HG02571 (cell line): ENCODE measurements around the gene S100A7A.

Experiments used
- ATAC-seq: cut with Tn5 transposase; IDR thresholded peaks from one replicate; pipeline ENCODE4 v1.9.1; 2021; ENCODE audit warnings: mild to moderate bottlenecking, moderate library complexity; ENCODE audit not compliant: unreplicated experiment

The S100A7A gene

DNA sequence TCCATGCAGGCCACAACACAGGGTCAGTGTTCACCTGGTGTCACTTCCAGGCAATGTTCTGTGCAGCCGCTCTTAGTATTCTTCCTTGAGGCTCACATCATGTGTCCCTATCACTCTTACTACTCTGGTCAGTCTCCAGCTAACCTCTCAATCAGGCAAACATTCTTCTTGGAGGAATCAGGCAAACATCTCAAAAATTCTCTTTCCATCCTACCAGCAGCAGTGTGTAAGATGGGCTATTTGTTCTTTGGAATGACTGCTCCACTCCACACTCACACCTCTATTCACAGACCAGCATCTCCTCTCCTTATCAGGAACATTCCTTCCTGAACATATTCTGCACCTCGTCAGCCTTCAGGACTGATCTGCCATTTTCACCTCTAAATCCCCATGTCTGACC is 4.0 kb downstream of the S100A7A start:
- no peak for ATAC-seq

DNA sequence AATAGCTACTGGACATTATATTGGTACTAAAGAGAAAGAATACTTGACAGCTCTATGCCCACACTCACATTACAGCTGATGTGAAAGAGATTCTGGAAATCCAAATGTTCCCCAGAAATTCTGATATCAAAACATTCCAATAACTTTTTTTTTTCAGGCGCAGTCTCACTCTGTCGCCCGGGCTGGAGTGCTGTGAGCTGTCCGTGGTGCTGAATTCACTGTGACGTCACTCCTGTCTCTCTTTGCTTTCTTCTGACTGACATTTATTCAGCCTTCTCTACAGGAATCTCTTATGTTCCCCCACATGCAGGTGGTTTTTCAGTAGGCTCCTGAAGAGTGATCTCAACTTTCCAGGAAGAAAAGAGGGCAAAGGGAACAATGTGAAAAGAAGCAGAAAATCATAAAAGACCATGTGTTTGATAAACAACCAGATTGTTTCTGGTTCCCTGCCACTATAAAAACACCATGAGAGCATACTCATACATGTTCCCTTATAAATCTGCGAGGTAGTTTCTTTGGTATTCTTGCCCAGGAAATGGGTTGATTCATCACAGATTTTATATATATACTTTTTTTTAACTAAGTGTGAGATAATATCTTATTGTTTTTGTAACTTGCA is 6.2 kb downstream of the S100A7A start:
- ATAC-seq: no peak

DNA sequence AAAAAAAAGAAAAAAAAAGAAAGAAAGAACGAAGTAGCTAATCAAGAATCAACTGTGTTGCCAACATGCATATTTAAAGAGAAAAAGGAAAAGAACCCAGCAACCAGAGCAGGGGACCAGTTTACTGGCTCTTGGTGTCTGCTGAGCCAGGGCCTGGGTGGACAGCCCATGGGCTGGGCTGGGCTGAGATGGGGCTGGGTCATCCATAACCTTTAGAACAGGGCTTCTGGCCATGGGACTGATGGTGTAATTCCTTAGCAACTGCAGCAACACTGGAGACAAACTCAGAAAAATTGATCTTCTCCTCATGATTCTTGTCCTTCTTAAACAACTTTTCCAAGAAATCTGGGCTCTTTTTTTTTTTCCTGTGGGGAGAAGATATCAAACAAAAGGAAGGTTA is 10.5 kb downstream of the S100A7A start:
- ATAC-seq: no peak

DNA sequence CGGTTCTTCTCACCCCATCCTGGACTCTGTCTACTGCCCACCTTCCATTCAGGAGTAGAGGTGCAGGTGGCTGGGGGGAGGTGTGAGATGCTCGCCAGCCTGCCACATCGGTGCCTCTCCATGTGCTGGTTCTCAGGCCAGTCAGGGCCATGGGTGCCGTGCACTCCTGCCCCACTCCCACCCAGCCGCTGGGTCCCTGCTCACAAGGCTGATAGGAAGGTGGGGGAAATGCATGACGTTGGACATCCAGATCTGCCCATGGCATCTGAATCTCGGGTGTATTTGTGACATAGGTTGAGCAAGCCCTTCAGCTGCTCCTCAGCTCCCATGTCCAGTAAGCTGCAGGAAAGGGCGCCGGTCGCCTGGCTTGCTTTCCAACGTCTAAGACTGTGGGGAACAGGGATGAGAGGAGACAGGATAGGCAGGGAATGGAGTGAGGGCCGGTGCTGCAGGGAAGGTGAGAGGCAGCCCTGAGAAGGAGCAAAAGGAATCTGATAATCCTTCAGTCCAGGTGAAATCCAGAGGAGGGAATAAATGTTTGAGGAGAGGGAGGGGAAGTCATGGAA is 11.8 kb downstream of the S100A7A start:
- no peak for ATAC-seq

DNA sequence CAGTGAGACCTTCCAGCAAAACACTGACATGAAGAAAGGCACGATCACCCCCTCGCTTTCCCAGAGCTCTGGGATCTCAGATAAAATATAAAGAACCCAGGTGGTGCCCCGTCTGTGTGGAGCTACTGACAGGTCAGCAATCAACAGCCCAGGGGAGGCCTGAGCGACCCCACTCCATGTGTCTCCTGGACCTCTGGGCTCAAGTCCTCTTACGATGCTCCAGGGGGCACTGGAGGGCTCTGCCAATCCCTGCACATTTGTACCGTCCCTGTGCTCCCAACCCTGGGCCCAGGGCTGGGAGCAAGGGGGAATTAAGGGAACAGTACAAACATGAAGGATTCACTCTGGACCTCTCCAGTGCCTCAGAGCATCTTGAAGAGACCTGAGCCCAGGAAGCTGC is 12.5 kb downstream of the S100A7A start:
- no peak for ATAC-seq

DNA sequence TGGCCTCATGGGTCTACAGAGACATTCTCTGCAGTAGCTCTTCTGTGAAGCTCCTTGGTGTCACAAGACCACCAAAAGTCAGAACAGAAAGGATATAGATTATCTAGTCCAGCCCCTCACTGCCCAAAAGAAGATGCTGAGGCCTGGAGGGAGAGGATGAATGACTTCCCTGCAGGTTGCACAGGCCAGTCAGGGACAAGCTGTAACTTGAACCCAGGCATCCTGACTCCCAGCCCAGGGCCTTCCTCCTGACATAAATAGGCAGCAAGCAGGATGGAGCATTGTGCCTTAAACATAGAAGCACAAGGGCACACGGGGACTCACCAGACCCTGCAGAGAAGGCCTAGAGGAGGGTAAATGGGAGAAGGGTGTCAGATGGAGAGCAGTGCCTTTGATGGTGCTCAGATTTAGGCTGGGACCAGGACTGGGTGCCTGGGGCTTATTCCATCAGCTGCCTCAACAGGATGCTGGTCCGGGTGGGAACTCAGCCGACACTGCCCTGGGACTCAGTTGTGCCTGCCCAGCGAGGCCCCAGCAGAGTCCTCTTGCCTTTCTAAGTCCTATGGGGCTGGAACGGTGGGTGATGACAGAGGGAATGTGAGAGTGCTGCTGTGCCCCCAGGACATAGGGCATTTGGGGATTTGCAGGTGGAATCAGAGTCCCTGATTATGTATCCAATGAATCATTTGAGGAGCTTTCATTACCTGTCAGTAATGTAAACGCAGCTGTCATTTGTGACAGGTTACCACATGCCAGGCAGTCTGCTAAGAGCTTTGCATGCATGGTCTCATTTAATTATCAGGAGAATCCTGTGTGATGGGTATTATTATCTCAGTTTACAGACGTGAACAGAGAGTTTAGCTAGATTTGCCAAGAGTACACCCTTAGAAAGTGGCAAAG is 13.2 kb downstream of the S100A7A start:
- ATAC-seq: no peak

DNA sequence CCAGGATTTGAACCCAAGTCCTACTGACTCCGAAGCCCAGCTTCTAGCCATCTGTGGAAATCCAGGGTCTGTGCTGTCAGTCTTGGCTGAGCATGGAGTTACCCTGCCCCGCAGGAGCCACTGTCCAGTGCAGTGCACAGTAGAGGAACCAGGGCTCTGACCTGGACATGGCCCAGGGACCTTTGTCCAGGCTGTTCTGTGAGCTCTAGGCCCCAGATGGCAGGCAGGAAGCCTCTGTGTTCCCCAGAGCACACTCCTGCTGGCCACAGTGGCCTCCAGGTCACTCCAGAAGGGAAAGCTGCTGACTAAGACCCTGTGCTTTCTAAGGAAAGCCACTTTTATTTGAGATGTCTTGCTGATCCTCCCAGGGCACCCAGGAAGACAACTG is 13.8 kb downstream of the S100A7A start:
- no peak for ATAC-seq

DNA sequence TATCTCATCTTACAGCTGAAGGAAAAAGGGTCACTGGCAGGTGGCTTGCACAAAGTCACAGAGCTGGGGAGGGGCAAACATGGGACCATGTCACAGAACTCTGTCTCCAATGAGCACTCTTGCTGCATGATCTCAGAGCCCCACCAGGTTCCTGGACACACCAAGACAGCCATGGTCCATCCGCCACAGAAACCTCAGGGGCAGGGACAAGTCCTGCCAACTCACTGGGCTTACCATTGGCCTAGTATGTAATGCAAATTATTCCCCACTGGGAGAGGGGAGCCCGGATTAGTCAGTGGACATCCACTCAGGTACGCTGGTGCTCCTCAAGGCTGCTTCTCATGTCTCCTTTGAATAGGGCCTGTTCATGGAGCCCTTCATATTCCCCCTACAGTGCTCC is 14.2 kb downstream of the S100A7A start:
- ATAC-seq: no peak

DNA sequence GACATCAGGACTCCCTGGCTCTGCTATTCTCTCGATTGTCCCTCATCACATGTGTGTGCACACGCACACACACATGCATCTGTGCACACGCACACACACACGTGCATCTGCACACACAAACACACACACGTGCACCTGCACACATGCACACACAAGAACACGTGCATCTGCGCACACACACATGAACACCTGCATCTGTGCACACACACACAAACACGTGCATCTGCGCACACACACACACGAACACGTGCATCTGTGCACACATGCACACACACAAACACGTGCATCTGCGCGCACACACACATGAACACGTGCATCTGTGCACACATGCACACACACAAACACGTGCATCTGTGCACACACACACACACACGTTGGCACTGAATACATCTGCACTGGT is 14.7 kb downstream of the S100A7A start:
- no peak for ATAC-seq

DNA sequence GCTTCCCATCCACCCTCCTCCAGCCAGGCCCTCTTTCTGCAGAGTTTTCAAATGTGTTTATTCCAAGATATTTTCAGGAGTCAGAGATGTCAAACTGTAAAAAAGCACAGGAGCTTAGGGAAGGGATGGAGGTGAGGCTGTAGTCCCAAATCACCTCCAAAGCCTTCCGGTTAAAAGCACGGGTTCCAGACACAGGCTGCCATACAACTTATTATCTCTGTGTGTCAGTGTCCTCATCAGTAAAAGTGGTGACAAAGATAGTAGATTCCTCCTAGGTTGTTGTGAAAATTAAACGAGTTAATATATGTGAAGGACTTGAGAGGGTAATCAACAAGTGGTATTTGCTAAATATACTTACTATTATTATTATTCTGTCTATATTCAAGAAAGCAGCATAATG is 15.1 kb downstream of the S100A7A start:
- no peak for ATAC-seq

DNA sequence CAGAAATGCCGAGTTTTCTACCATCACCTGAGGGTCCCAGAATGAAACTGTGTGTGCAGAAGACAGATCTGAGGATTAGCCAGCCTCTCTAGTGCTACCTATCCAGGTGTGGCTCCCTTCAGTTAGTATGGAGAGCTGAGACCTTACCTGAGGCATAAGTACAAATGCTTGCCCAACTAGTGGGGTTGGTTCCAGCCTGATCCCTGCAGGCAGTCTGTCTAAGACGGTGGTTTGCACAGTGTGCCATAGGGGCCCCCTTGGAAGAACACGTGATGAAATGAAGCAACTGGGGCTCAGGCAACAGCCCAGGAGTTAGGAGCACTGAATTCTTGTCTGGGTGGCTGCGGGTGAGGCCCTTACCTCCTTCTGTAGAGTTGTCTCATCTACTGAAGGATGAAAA is 15.6 kb downstream of the S100A7A start:
- no peak for ATAC-seq

DNA sequence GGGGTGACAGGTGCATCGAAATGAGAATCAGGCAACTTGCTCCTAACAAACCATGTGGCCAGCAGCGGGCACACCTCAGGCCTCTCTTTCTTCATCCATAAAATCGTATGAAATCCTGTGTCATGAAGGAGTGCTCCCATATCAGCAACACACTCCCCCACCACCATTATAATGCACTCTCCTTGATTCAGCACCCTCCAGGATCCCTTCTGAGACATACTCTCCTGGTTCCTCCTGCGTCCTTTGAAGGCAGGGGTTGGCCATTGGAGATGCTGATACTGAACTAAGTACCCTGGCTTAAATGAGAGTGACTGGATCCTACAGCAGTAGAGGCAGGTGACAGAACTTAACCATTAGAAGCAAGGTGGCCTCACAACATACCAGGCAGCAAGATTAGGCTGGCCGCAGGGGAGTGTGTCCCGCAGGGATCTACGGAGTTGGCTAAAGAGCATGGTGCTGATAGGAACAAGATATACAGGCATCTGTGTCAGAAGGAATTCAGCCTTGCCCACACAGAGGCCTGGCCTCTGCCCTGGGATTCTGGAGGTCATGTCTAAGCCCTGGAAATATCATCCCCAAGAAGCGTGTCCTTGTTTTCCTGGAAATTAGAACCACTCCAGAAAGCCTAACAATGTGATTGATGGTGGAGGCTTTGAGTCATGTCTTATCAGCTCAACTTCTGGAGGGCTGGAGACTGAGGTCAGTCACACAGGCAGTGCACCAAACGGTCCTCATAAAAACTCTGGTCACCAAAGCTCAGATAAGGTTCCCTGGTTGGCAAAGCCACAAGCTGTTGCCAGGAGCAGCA is 16.8 kb downstream of the S100A7A start:
- ATAC-seq: no peak

DNA sequence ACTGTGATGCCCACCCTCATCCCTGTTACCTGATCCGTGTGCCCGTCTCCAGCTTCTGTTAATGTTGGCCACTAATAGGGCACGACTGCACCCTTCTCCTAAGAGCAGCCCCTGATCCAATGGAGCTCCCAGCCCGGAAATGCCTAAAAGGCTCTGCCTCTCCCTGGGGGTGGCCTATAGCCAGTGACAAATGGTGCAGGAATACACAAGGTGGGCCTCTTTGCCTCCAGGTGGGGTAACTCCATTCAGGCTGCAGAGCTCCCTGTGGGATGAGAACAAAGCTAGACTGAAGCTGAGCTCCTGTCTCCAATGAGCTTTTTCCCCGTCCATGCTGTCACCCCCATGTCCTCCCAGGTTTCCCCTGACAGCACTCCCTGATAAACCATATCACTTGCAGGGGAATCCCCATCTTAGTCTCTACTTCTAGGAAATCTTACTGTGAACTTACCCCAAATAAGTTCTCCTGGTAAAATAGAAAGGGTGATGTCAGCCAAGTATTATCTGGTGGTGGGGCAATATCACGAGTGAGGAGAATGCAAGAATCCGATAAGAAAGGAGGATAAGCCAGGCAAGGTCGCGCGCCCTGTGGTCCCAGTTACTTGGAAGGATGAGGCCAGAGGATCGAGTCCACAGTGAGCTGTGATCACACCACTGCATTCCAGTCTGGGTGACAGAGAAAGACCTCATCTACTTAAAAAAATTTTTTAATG is 18.6 kb downstream of the S100A7A start:
- ATAC-seq: no peak

DNA sequence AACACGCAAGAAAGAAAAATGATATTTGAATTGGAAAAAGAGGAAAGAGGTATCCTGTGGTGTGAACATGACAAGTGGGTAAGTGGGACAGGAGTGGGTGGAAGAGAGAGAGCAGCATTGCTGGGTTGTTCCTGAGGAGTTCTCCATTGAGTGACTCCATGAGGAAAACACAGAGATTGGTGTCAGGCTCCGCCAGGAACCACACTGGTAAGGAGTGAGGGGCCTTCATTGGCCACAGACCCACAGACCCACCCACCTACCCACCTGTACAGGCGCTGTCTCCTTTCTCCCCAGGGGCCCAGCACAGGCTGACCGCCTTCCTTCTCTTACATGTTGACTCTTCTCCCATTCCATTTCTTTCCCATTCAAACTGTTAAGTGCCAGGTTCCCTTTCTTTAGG is 20.9 kb downstream of the S100A7A start:
- ATAC-seq: no peak

DNA sequence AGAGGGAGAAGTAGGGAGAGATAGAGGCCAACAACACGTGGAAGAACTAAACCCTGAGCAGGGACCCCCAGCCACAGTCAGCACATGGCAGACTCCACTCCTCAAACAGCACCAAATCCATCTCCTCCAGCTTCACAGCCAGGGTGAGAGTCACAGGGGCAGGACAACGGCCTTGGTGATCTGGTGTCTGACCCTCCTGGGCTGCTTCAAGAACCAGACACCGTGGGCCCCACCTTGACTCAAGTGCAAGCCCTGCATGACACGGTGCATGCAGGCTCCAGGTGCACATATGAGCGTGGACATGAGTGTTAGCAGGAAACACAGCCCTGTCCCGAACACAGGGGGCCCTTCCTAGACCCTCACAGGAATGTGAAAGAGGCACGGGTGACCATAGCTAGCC is 22.3 kb downstream of the S100A7A start:
- ATAC-seq: no peak

DNA sequence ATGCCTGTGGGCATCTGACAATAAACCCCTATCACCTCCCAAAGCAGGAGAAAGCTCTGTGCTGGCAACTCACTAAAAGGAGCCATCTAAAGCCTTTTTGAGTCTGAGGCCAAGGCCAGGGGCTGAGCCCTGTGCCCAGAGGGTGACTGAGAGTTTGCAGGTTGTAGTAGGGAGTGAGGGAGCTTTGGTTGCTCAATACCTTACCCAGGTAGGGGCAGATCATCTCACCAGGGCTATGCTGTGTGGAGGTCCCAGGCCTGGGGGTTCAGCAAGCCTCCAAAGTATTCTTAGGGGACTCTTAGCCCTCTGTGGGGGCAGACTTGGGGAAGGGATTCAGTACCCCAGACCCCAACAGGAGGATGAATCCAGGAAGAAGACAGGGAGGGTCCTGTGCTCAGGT is 23.0 kb downstream of the S100A7A start:
- ATAC-seq: no peak

DNA sequence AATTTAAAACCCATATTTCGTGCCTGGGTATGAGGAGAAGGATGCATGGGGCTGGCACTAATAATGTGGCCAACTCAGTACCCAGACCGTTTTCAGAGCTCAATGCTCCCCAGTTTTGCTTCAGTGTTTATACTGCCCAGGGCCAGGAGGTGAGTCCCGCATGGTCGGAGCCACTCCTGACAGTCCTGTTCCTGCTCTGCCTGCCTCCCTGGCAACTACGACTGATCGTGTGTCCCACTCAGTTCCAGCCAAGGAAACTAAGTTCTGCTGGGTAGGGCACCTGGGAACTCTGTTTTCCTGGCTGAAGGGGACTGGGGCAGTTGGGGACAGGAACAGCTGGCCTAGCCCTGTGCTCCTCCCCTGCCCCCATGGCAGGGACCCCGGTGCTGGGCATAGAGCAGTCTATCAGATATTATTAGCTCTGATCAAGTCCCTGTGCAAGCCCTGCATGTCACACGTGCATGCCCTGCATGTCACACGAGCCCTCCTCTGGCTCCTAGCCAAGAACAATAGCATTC is 25.0 kb downstream of the S100A7A start:
- no peak for ATAC-seq

DNA sequence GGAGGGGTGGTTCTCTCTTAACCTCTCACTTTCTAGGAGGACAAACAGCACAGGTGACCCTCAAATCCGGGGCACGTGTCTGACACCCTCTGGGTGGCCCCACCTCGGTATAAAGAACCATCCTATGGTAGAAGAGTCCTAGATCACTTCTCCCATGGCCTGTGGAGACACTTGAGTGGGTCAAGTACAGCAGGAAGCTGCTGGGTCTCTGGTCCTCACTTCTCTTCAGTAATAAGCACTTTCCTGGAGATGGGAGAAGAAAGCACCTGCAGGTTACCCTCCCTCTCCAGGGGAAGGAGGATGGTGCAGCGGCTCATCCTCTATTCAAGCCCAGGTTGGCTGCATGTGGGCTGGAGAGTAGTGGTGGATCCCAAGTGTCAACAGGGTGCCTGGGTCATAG is 27.2 kb downstream of the S100A7A start:
- no peak for ATAC-seq

DNA sequence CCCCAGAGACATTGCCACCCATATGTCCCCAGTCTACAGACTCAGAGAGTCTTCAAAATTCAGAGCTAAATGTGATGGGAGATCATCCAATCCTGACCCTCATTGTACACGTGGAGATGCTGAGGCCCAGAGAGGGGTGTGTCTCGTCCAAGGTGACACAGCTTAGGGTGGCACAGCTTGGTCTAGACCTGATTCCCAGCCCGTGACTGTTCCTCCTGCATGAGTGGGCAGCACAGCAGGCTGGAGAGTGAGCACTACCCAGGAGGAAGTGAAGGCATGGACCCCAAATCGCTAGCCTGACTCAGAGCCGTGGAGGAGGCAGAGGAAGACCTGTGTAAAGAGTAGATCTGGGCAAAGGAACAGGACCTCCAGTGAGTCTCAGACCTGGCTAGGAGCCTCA is 27.8 kb downstream of the S100A7A start:
- ATAC-seq: no peak

DNA sequence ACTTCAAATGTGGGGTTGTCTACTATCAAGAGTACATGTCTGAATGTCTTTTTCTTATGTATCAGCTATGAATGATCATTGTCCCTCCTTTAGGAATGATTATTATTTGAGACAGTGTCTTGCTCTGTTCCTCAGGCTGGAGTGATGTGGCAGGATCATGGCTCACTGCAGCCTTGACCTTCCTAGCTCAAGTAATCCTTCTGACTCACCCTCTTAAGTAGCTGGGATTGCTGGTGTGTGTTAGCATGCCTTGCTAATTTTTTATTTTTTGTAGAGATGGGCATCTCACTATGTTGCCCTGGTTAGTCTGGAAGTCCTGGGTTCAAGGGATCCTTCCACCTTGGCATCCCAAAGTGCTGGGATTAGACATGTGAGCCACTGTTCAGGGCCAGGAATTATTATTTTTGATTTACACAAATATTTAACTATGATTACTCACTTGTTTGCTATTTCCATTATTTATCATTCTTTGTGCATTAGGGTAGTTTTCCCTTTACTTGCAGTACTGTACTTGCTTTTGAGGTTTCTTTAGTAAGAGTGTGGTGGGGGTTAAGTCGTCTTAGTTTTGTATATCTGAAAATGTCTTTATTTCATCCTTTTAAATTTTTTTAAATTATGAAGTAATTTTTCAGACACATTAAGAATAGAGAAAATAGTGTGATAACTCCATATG is 31.3 kb downstream of the S100A7A start:
- ATAC-seq: no peak
